ENCODE results near the gene NRROS.

The NRROS gene

DNA sequence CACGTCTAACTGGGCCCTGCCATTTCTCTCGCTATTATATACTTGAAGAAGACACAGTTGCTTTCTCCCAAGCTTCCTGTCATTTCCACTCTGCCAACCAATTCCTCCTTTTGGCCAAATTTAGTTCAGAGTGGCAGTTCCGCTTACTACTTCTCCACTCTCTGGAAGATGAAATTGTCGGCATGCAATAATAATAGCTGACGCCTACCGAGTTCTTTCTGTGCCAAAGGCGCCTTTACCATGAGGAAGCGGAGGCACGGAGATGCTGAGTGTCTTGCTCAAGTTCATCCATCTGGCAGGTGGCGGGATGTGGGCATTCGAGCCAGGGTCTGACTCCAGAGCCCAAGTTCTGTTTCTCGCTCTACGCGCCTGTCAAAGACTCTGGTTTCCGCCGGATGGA lies 14.6 kb upstream of the NRROS start:
- DNase-seq (ENCODE audit: low read depth), result no peak
- TF ChIP-seq, protein P1, sequence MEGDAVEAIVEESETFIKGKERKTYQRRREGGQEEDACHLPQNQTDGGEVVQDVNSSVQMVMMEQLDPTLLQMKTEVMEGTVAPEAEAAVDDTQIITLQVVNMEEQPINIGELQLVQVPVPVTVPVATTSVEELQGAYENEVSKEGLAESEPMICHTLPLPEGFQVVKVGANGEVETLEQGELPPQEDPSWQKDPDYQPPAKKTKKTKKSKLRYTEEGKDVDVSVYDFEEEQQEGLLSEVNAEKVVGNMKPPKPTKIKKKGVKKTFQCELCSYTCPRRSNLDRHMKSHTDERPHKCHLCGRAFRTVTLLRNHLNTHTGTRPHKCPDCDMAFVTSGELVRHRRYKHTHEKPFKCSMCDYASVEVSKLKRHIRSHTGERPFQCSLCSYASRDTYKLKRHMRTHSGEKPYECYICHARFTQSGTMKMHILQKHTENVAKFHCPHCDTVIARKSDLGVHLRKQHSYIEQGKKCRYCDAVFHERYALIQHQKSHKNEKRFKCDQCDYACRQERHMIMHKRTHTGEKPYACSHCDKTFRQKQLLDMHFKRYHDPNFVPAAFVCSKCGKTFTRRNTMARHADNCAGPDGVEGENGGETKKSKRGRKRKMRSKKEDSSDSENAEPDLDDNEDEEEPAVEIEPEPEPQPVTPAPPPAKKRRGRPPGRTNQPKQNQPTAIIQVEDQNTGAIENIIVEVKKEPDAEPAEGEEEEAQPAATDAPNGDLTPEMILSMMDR (IDR thresholded peaks at IDR 0.05; ENCODE audit: insufficient read depth, low read depth, low read length, missing control alignments), result no peak
- H3K4me3 ChIP-seq (ENCODE audit: low read depth, low read length), result no peak overlapping the region

DNA sequence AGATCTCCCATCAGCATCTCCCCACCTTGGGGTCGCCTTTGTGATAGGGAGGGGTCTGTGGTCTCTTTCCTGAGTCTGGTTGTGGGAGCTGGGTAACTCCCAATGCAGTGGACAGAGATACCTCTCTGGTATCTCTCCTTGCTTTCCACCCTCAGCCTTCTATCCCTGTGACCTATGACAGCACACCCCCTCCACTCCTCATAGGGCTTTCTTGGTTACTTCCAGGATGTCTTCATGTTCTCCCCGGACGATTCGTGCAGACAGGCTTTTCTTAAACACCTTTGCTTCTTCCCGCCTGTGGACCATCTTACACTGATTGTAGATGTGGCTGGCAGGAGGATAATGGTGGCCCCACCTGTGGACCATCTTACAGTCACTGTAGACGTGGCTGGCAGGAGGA lies 14.2 kb upstream of the NRROS start:
- no peak for DNase-seq (ENCODE audit: low read depth)
- TF ChIP-seq, protein P1 (IDR thresholded peaks at IDR 0.05; ENCODE audit: insufficient read depth, low read depth, low read length, missing control alignments), result no peak

GRCh38 chr3:196627918-196628231 lies 11.6 kb upstream of the NRROS start:
- TF ChIP-seq, protein P1 (IDR thresholded peaks at IDR 0.05; ENCODE audit: insufficient read depth, low read depth, low read length, missing control alignments), result no peak
- no peak for DNase-seq (ENCODE audit: low read depth)
- H3K4me3 ChIP-seq (ENCODE audit: low read depth, low read length), result no peak overlapping the region

More for the DNA sequence above, 14.2 kb upstream of the NRROS start:
- no peak overlapping the region for H3K4me3 ChIP-seq (ENCODE audit: low read depth, low read length)

- H3K4me3 ChIP-seq (ENCODE audit: low read depth, low read length), result no peak overlapping the region
- TF ChIP-seq, protein P1 (IDR thresholded peaks at IDR 0.05; ENCODE audit: insufficient read depth, low read depth, low read length, missing control alignments), result no peak
- no peak for DNase-seq (ENCODE audit: low read depth)
Measured at GRCh38 chr3:196629228-196629627, 10.3 kb upstream of the NRROS start.

GRCh38 chr3:196631682-196632045 lies 7.8 kb upstream of the NRROS start:
- peak overlapping the region; percentile 97 for H3K4me3 ChIP-seq (ENCODE audit: low read depth, low read length)
- TF ChIP-seq, protein P1 (IDR thresholded peaks at IDR 0.05; ENCODE audit: insufficient read depth, low read depth, low read length, missing control alignments), result no peak
- DNase-seq (ENCODE audit: low read depth), result no peak

GRCh38 chr3:196632046-196632751 lies 7.3 kb upstream of the NRROS start:
- DNase-seq (ENCODE audit: low read depth), result peak; percentile 95
- TF ChIP-seq, protein P1 (IDR thresholded peaks at IDR 0.05; ENCODE audit: insufficient read depth, low read depth, low read length, missing control alignments), result peak; percentile 25
- H3K4me3 ChIP-seq (ENCODE audit: low read depth, low read length), result peak overlapping the region; percentile 97

- DNase-seq (ENCODE audit: low read depth), result no peak
- peak overlapping the region; percentile 97 for H3K4me3 ChIP-seq (ENCODE audit: low read depth, low read length)
Measured at GRCh38 chr3:196633555-196634151, 5.8 kb upstream of the NRROS start.

More at GRCh38 chr3:196633555-196634151, 5.8 kb upstream of the NRROS start:
- TF ChIP-seq, protein P1 (IDR thresholded peaks at IDR 0.05; ENCODE audit: insufficient read depth, low read depth, low read length, missing control alignments), result no peak

All from GM12865 (cell line).